ENCODE results near the gene GAS7. TPM values are rescaled to one million over a fixed set of nuclear protein-coding genes. Genes with fewer than 3 reads are reported as not detected.

GAS7 gene
- total RNA-seq, 1 experiment from 2014 or later = 12.3 TPM

DNA sequence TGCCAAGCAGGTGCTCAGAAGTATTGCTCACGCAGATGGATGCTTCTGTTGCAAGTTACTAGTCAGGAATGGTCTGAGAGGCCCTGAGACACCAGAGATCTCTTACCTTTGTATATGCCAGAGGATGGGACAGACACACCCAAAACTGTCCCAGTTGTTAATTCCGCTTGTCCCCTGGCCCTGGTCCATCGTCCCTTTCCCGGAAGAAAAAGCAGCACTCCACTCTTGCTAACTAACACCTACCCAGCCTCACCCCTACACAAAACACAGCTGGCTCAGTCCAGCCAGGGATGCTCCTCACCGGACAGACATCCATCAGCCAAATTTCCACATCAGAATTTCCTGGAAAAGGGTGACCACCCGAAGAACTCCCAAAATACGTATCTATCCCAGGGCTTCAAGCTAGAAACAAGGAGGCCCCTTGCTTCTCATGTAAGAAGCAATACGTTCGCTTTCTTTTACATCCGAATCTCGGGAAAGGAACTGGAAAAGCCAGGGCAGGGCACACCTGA is 2.0 kb downstream of the GAS7 start (continued):
- TF ChIP-seq USF2 (CRISPR knock-in tag; IDR thresholded peaks at IDR 0.05) = no peak
- no peak for TF ChIP-seq ZNF671 (CRISPR knock-in tag; IDR thresholded peaks at IDR 0.05)
- TF ChIP-seq RELA (CRISPR knock-in tag; IDR thresholded peaks at IDR 0.05; ENCODE audit: borderline replicate concordance) = no peak
- TF ChIP-seq TCF7 (CRISPR knock-in tag; IDR thresholded peaks at IDR 0.05; ENCODE audit: low read depth) = no peak
- TF ChIP-seq ZNF396 (CRISPR knock-in tag; IDR thresholded peaks at IDR 0.05; ENCODE audit: borderline replicate concordance) = no peak
- no peak for TF ChIP-seq TP53 (CRISPR knock-in tag; IDR thresholded peaks at IDR 0.05)

DNA sequence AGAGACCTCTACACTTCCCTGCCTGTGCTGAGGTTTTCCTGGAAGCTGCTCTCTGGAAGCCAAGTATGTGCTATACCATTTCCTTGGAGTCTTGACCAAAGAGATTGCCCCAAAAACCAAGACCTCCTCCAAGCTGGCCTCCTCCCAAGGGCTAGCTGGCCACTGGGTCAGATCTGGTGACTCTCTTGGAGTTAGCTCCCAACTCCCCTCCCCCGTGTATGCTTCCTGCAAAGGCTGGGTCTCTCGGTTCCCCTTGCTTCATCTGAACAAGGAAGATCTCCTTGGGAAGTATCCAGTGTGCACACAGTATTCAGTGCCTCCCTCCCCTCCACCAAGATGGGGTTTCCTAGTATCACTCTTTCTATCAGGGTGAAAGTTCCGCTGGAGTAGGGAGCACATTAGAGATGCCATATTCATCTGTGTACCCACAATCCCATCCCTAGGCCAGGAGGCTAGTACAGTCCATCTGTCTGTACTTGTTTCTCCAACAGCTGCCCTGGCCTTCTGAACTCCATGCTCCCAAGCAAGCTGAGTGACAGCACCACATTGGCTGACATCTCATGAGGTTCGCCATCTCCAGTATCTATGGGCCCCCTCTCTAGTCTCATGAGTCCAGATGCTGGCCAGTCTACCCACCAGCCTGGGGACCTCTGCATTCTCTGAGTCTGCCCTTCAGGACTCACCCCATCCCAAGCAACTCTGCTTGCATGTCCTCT is 3.2 kb downstream of the GAS7 start:
- CTCF ChIA-PET = no interaction called here
- H3K4me1 Mint-ChIP-seq = peaks cover 4% of the 10 kb centered on the region; the same call in 1 of the 2 replicates
- DNase-seq (ENCODE audit: low spot score) (no peak), ATAC-seq (no peak)
- H3K36me3 Mint-ChIP-seq = peaks cover 23% of the 10 kb centered on the region
- H3K4me3 Mint-ChIP-seq = no peak overlapping the region
- TF ChIP-seq CBFB (CRISPR knock-in tag; IDR thresholded peaks at IDR 0.05; ENCODE audit: low read depth) (no peak), ARID4B (CRISPR knock-in tag; IDR thresholded peaks at IDR 0.05; ENCODE audit: borderline replicate concordance) (no peak), CDX4 (CRISPR knock-in tag; IDR thresholded peaks at IDR 0.05; ENCODE audit: borderline replicate concordance) (no peak), USF1 (CRISPR knock-in tag; IDR thresholded peaks at IDR 0.05) (no peak), ETV6 (CRISPR knock-in tag; IDR thresholded peaks at IDR 0.05) (no peak), CREM (CRISPR knock-in tag; IDR thresholded peaks at IDR 0.05) (no peak), SOX15 (CRISPR knock-in tag; IDR thresholded peaks at IDR 0.05) (no peak), ELF4 (CRISPR knock-in tag; IDR thresholded peaks at IDR 0.05; ENCODE audit: low read depth) (no peak), ZBTB43 (CRISPR knock-in tag; IDR thresholded peaks at IDR 0.05) (no peak), USF2 (CRISPR knock-in tag; IDR thresholded peaks at IDR 0.05) (no peak), OVOL2 (CRISPR knock-in tag; IDR thresholded peaks at IDR 0.05; ENCODE audit: borderline replicate concordance) (no peak), MXD4 (CRISPR knock-in tag; IDR thresholded peaks at IDR 0.05; ENCODE audit: borderline replicate concordance) (no peak)
- TF ChIP-seq, protein P1, sequence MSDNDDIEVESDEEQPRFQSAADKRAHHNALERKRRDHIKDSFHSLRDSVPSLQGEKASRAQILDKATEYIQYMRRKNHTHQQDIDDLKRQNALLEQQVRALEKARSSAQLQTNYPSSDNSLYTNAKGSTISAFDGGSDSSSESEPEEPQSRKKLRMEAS (CRISPR knock-in tag; IDR thresholded peaks at IDR 0.05) = no peak
- no peak overlapping the region for H3K27ac Mint-ChIP-seq
- peaks cover 25% of the 10 kb centered on the region for H3K9me3 Mint-ChIP-seq
- peaks cover 40% of the 10 kb centered on the region for H3K27me3 Mint-ChIP-seq (ENCODE audit: low read depth)
- POLR2A ChIA-PET = interaction anchor here (1.3 kb wide), 1 partner anchor 9 kb away, joined by 4 read pairs; no protein-coding TSS in a partner anchor

Data from WTC11 (cell line).